Upper lobe of left lung (tissue), 4 donors: Measurements from ENCODE around the gene THOP1.

Experiments
- CTCF ChIP-seq, 6 experiments: fragments of 450-650 bp in 4 of 6; fragments of 200-600 bp in 2 of 6; sonication (generic) in 2 of 6; IDR thresholded peaks; one replicate each; pipeline ENCODE4 v1.5.1; 2016 to 2019; ENCODE audit warnings: antibody characterized with exemption in 6 of 6
- POLR2A ChIP-seq, 4 donors: fragments of 450-650 bp; IDR thresholded peaks; one replicate each; pipeline ENCODE4 v1.5.1; 2016 to 2017; ENCODE audit warnings: antibody characterized with exemption in 4 of 4, mild to moderate bottlenecking in 2 of 4
- POLR2AphosphoS5 ChIP-seq, 2 donors: sonication (generic); formaldehyde crosslinking; IDR thresholded peaks; one replicate each; pipeline ENCODE4 v1.5.1; 2017; ENCODE audit warnings: antibody characterized with exemption in 2 of 2

- TF ChIP-seq POLR2A (IDR thresholded peaks at IDR 0.05) (peak in 2 of 4 donors; percentile 75 to 80), POLR2AphosphoS5 (IDR thresholded peaks at IDR 0.05) (peak in 1 of 2 donors; percentile 58), CTCF (IDR thresholded peaks at IDR 0.05) (peak in 2 of 6 experiments; percentile 38 to 45)
Measured at GRCh38 chr19:2785244-2785997, at the start of gene THOP1.
